ENCODE data around the gene VAMP4. TPM values are rescaled to one million over a fixed set of nuclear protein-coding genes. Genes with fewer than 3 reads are reported as not detected.

The VAMP4 gene
- total RNA-seq, 1 experiment from 2014 or later, result 4.2 TPM

- Histone ChIP-seq H4K8ac (replicated peaks; ENCODE audit: insufficient read length, low read depth, low read length) (no peak overlapping the region), H2AK5ac (ENCODE audit: insufficient read length, low read length) (no peak overlapping the region), H2BK12ac (ENCODE audit: insufficient read length, low read depth, low read length) (no peak overlapping the region), H2BK20ac (ENCODE audit: low read depth, low read length, poor library complexity, severe bottlenecking) (no peak overlapping the region), H3K23ac (ENCODE audit: insufficient read length, low read depth, low read length) (no peak overlapping the region), H3K9me3 (ENCODE audit: control insufficient read depth, low read depth, low read length) (no peaks in the 10 kb centered on the region), H3T11ph (ENCODE audit: low read length) (no peak overlapping the region), H3K4me1 (ENCODE audit: insufficient read depth, low read length) (no peaks in the 10 kb centered on the region), H3K4ac (ENCODE audit: low read depth, low read length) (no peak overlapping the region), H4K20me1 (ENCODE audit: control insufficient read depth, insufficient read depth, insufficient read length) (no peaks in the 10 kb centered on the region), H3K79me2 (ENCODE audit: insufficient read depth, low read length) (peaks cover 11% of the 10 kb centered on the region; the same call in 1 of the 2 replicates), H2BK120ac (ENCODE audit: low read depth, low read length, poor library complexity, severe bottlenecking) (no peak overlapping the region), H4K91ac (ENCODE audit: insufficient read length, low read depth, low read length) (no peak overlapping the region), H3K27me3 (ENCODE audit: insufficient read depth, low read length) (no peaks in the 10 kb centered on the region), H3K4me2 (ENCODE audit: insufficient read depth, insufficient read length, low read length) (no peak overlapping the region), H2AFZ (ENCODE audit: low read length) (no peak overlapping the region), H3K9ac (ENCODE audit: extremely low read depth, insufficient read length, low read length) (no peak overlapping the region), H3K23me2 (ENCODE audit: insufficient read length, low read depth, low read length, poor library complexity, severe bottlenecking) (no peaks in the 10 kb centered on the region), H3K18ac (ENCODE audit: insufficient read length, low read depth, low read length) (no peak overlapping the region), H3K27ac (ENCODE audit: insufficient read length, low read depth, low read length) (no peak overlapping the region), H3K56ac (ENCODE audit: insufficient read length, low read depth, low read length) (no peak overlapping the region), H3K14ac (ENCODE audit: insufficient read depth, low read length) (no peak overlapping the region), H2BK5ac (ENCODE audit: insufficient read length, low read length) (no peak overlapping the region), H2BK15ac (ENCODE audit: low read depth, low read length) (no peak overlapping the region), H4K5ac (ENCODE audit: insufficient read length, low read depth, low read length) (no peak overlapping the region), H3K79me1 (ENCODE audit: insufficient read depth, low read depth, low read length, poor library complexity, severe bottlenecking) (no peaks in the 10 kb centered on the region)
- no CpG with 5 or more reads among the region's 15 CpGs for WGBS (ENCODE audit: extremely low coverage, insufficient read length, low lambda C conversion rate)
- Mint-ChIP-seq H3K9me3 (no peaks in the 10 kb centered on the region; a peak in 1 of 5 replicates), H3K27ac (no peak overlapping the region), H3K36me3 (ENCODE audit: insufficient read depth in 1 of 3, low read depth in 3 of 3) (peaks cover 49 to 95% (median 90%) of the 10 kb centered on the region in 3 experiments; a peak in 6 of 7 replicates), H3K4me1 (peaks cover 1 to 6% of the 10 kb centered on the region in 2 experiments; a peak in 3 of 4 replicates), H3K4me3 (no peak overlapping the region), H3K27me3 (ENCODE audit: low read depth) (no peaks in the 10 kb centered on the region)
- no peak for DNase-seq
- no peak for TF ChIP-seq CTCF (conservative IDR thresholded peaks at IDR 0.05)
These were observed 46.0 kb upstream of the VAMP4 start for GRCh38 chr1:171787686-171788480.
